Measurements from ENCODE around the gene CHRNA3. TPM values are rescaled to one million over a fixed set of nuclear protein-coding genes. Genes with fewer than 3 reads are reported as not detected.
A peak's percentile ranks its signal among the peaks of the same experiment; 100 is the strongest.
"Not testable (repeated sequence)": the region's sequence is repeated elsewhere in the genome, so short reads cannot be mapped to it uniquely, and the experiment has no call there.

The CHRNA3 gene
- total RNA-seq, 1 donor from 2014 or later = not detected

DNA sequence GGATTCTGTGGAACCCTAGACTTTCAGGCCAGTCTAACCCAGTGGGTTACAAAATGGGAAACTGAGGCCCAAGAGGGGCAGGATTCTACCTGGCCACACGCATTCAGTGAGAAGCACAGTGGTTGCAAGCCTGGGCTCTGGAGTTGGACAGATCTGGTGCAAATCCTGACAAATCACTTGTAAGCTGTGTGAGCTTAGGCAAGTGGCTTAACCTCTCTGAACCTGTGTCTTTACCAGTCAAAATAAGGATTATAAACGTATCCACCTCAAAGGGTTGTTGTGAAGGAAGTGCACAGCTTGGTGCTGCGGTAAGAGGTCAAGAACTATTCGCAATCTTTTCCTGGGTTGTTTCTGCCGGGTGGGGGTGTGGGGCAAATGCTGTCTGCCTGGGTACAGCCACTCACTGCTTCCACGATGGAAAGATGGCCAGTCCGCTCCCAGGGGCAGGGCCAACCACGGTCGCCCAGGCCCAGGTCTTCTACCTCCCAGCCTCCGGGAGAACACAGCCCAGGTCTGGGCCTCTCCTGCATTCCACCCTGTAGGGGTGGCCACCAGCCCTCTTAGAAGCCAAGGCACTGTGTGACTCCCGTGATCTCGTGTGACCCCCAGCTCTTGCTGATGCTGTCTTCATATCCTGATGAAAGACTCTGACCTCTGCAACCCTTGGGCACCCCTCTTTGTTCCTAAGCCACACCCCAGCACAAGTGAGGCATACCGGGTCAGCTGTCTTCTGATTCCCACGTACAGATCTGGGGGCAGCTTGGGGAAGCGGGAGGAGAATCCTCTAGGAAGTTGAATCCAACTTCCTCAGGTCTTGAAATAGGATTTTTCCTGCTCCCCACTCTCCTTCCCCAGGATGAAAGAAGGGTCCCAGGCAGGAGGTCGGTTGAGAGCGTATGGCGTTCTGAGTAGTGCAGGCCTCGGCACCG, 1.5 kb downstream of the CHRNA3 start:
- DNase-seq (ENCODE audit: low spot score) (no peak), ATAC-seq (no peak)

DNA sequence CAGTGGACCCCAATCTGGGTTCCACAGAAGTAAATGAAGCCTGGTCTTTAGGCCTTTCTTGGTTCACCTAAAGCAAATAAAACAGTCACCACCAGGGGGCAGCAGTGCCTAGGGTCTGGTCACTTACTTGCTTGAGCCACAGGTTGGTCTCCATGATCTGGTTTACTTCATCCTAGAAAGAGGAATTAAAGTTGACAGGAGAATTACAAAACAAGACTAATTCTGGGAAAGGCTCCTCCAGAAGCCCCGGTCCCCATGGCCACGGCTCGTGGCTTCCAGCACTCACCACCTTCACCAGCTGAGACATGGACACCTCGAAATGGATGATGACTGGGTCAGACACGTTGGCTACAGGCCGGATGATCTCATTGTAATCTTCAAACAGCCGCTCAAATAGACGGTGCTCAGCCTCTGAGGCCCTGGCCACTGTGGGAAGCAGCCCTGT, 2.3 kb downstream of the CHRNA3 start:
- peak; percentile 95 for ATAC-seq
- DNase-seq (ENCODE audit: low spot score) = peak; percentile 79

DNA sequence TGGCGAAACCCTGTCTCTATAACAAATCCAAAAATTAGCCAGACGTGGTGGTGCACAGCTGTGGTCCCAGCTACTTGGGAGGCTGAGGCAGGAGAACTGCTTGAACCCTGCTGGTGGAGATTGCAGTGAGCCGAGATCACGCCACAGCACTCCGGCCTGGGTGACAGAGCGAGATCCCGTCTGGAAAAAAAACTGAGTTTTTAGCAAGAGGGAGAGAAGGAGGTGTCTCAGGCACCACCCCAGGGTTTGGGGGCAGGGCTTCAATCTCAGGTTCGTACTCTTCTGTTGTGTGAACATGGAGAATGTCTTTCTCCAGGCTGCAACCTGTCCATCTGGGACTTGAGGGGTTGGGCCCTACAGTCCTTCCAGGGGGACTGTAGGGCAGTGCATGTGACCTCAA, 2.7 kb downstream of the CHRNA3 start:
- DNase-seq (ENCODE audit: low spot score) = no peak
- ATAC-seq = peak; percentile 10

DNA sequence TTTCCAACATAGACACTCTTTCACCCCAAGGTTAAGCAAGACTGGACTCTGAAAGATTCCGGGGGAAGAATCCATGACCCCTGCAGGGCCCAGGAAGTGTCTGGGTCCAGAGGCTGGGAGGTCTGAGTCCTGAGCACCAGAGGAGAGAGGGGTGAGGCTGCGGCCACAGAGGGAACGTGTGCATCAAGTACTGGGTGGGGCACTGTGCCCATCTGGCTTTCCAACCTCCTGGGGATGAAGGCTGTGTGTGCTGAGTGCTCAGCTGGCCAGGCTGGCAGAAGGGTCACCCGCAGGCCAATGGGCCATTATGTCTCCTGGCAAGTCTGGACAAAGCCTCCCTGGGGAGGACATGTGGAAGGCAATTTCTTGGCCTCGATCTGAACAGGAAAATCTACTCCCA, 3.3 kb downstream of the CHRNA3 start:
- ATAC-seq (no peak), DNase-seq (ENCODE audit: low spot score) (no peak)

DNA sequence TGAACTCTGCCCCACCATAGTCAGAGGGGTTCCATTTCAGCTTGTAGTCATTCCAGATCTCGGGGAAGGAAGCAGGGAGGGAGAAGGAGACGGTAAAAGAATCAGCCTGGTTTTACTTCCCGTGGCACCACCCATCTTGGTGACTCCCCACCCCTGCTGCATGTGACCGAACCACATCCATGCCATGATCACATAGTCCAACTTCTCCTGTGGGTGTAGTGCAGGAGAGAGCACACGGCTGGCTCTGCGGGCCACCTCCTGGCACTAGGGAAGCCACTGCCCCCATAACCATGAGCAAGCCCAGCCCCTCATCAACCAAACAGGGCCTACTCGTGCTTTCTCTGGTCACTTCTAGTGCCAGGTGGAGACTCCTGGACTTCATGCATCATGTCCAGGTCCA, 3.7 kb downstream of the CHRNA3 start:
- DNase-seq (ENCODE audit: low spot score) = no peak
- ATAC-seq = no peak

DNA sequence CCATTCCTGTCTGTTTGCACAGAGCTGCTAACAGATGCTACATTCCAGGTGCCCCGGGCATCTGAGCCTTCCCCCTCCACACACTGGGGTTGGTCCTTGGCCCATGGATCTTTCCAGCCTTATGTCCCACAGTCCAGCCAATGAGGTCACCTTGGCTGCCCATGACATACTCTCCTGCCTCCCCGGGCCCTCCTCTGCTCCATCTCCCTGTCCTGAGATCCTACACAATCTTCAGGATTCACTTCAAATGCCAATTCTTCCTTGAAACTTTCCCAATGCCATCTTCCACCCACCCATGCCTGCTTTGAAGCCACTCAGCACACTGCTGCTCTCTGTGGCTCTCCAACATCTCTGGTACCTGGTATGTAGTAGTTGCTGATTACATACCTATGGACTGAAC, 4.3 kb downstream of the CHRNA3 start:
- DNase-seq (ENCODE audit: low spot score) (no peak), ATAC-seq (no peak)

DNA sequence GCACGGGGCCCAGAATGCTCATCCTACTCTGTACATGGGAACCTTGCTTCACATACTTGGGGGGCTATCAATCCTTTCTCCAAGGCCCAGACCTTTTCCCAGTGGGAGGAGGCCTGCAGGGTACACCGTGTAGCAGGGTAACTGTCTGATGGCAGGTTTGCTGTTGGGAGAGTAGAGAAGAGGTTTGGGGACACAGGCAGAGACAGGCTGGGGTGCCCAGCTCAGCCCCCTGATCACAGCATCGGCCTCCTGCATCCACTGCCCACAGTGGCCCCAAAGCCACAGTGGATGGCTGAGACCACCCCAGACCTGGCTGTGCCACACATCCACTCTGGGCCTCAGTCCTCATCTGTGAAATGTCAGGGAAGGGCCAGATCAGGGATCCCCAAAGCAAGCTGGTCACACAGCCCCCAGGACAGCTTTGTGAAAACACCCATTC, 5.6 kb downstream of the CHRNA3 start:
- ATAC-seq = no peak
- DNase-seq (ENCODE audit: low spot score) = no peak

DNA sequence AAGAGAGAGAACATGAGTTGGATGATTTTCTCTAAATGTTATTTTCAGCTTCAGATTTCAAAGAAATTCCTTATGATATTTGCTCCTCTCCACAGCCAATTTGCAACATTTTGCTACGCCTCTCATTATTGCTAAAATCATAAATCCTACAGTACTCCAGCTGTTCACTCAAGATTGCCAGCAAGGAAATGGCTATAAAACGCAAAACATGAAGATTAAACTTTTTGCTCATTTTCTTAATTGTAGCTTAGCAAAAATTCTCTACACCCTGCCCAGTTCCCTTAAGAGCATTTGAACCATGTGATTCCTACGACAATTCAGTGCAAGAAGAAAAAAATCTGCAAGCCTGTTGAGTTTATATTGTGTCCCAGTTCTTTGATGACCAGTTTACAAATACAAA, 6.8 kb downstream of the CHRNA3 start:
- no peak for ATAC-seq
- no peak for DNase-seq (ENCODE audit: low spot score)

DNA sequence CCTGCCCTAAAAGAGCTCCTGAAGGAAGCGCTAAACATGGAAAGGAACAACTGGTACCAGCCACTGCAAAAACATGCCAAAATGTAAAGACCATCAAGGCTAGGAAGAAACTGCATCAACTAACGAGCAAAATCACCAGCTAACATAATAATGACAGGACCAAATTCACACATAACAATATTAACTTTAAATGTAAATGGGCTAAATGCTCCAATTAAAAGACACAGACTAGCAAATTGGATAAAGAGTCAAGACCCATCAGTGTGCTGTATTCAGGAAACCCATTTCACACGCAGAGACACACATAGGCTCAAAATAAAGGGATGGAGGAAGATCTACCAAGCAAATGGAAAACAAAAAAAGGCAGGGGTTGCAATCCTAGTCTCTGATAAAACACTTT, 11.2 kb downstream of the CHRNA3 start:
- DNase-seq (ENCODE audit: low spot score); ATAC-seq: not testable (repeated sequence)

DNA sequence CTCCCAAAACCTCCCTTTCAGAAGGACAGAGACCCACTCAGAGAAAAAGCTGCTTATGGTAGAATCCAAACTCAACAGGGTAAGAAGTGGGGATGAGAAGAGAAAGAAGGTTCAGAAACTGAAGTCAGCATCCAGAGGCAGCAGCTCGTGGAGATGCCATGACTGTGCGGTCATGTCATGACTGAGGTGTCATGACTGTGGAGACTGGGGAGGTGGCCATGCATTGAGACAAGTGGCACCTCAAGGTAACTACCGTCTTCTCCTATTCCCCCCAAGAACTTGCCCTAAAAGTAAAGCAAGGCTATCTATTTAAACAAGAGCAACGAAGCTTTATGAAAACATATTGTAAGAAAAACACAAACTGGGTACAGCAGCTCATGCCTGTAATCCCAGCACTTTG, 15.1 kb downstream of the CHRNA3 start:
- DNase-seq (ENCODE audit: low spot score) (no peak), ATAC-seq (no peak)

DNA sequence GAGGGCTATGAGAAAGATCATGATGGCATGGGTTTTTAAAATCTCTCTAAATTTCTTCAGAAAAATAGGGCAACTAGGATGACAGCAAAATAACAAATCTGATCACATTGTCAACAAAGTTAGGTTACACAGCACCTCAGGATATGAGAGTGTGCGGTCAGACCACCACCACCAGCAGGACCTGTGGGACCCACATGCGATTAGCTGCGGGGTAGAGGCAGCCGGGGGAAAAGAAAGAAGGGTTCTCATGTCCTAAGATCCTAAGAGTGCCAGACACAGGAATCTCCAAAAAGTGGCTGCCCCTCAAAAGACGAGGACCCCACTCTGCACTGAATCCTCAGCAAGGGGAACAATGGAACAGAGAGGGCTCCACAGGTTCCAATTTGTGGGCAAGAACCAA, 15.6 kb downstream of the CHRNA3 start:
- no peak for DNase-seq (ENCODE audit: low spot score)
- no peak for ATAC-seq

DNA sequence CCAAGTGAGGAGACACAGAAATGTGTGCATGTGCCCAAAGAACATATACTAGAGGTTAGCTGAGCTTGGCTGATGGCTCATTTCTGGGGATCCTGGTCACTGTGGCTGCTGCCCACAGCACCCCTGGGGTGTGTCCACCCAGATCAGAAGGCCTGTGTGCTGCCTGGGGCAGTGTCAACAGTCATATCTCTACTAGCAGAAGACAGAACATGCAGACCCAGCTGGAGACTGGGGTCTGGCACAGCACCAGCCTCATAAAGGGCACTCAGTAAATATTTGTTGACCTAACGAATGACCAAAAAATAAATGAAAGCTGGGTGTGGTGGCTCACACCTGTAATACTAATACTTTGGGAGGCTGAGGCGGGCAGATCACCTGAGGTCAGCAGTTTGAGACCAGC, 16.4 kb downstream of the CHRNA3 start:
- ATAC-seq (no peak), DNase-seq (ENCODE audit: low spot score) (no peak)

DNA sequence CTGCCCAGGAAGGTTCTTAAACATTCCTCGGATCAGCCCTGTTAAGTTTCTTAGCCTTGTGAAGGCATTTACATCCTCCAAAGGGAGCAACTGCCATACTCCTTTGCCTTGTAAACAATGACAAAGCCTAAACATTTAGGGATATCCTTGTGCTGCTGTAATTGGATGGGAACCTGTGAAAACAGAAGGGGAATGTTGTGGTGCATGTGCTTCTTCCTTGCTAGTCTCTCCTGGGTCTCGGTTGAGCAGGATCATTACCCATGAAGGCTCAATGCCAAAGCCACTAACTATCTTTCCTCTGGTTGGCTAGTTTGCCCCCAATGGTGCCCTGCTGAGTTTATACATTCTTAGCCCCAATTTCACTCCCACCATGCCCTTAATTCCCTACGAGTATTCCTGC, 17.3 kb downstream of the CHRNA3 start:
- ATAC-seq (no peak), DNase-seq (ENCODE audit: low spot score) (no peak)

DNA sequence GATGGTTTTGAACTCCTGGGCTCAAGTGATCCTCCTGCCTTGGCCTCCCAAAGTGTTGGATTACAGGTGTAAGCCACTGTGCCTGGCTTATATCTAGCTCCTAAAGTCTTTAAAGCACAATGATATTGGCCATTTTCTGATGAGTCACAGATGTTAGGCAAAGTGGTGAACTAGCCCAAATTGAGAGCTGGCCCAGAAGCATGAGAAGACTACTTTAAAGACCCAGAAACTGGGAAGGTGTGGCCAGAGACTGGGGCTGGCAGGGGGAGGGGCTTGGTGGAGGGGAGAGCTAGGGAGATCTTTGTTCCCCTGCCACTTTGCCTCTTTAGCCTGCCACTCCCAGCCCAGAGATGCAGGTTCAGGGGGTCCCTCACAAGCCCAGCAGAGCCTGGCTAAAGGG, 21.6 kb downstream of the CHRNA3 start:
- ATAC-seq (no peak), DNase-seq (ENCODE audit: low spot score) (no peak)

DNA sequence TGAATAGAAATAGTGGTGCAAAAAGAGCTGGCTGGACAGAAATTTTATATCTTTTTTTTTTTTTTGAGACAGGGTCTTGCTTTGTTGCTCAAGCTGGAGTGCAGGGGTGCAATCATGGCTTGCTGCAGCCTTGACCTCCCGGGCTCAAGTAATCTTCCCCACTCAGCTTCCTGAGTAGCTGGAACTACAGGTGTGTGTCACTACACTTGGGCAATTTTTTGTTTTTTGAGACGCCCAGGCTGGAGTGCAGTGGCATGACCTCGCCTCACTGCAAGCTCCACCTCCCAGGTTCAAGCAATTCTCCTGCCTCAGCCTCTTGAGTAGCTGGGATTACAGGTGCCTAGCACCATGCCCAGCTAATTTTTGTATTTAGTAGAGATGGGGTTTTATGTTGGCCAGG, 22.4 kb downstream of the CHRNA3 start:
- DNase-seq (ENCODE audit: low spot score) = no peak
- no peak for ATAC-seq

DNA sequence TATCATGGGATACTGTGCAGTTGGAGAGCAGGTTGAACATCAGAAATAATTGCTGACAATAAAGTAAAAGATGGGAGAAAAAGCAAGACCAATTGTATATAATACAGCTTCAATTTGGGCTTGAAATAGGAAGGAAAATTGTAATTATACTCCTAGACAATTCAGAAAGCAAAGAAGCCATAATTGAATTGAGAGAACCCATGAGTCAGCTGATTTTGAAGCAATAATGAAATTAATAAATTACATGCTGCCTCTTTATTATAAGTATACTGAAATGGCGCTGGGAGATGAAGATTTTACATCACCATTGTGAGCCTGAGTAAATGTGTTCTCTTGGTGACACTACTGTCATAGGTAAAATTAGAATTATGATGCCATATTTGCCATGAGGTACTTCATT, 23.2 kb downstream of the CHRNA3 start:
- DNase-seq (ENCODE audit: low spot score) (no peak), ATAC-seq (no peak)

DNA sequence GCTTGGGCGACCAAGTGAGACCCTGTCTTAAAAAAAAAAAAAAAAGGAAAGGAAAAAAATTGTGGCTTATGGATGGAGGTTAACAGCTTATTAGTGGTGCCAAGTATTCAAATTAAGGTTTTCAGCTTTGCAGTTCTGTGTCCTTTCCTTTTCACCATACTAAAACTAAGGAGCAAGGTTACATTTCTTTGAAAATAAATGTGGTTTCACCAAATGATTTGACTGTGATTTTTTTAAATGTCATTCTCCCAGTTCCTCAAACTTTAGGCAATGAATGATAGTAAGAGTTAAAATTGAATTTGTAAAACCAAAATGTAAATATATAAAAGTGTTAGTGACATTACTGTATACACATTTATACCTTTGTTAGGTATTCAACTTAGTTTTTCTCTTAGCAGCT, 45.9 kb downstream of the CHRNA3 start:
- no peak for DNase-seq (ENCODE audit: low spot score)
- ATAC-seq = no peak

DNA sequence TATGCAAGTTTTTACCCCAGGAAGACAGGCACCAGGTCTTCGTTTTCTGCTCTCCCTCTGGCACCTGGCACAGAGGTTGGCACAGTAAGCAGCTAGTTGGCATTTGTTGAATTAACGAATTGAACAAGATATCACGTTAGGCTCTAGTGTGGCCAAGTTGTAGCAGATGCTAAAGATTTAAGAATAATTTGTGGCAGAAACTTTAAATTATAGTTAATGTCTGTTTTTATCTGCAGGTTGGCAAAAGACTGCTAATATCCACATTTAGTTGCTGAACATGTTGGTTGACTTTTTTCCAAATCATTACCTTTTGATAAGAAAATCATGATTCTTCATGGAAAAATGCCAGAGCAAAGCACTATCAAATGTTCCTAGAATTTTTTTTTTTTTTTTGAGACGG, 47.4 kb downstream of the CHRNA3 start:
- DNase-seq (ENCODE audit: low spot score) = no peak
- no peak for ATAC-seq

DNA sequence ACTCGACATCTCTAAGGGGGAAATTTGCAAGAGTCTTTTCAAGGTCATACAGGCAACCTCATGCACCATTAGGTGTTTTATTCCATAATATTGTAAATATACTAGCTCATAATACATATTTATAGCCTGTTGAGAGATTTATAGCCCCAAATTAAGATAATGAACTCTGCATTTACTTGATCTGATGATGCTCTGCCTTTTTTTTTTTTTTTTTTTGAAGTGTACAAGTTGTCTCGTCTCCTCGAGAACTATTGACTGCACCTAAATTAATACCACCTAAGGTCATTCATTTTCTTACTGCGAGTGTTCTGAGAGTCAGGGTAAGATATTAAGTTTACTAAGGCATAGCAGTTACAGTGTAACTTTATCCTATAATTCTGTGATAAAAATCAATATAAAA, 49.4 kb downstream of the CHRNA3 start:
- no peak for DNase-seq (ENCODE audit: low spot score)
- ATAC-seq = no peak

DNA sequence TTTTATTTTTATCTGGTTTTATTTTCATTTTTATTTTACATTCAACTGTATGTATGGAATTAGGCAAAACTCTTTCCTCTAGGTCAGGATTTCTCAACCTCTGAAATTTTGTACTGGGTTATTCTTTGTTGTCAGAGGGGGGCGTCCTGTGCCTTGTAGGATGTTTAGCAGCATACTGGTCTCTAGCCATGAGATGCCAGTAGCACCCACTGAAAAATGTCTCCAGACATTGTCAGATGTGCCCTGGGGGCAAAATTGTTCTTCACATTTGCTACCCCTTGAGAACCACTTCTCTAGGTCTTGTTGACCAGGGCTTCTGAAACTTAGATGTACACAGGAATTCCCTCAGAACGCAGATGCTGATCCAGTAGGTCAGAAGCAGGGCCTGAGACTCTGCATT, 50.1 kb downstream of the CHRNA3 start:
- ATAC-seq = no peak
- no peak for DNase-seq (ENCODE audit: low spot score)

DNA sequence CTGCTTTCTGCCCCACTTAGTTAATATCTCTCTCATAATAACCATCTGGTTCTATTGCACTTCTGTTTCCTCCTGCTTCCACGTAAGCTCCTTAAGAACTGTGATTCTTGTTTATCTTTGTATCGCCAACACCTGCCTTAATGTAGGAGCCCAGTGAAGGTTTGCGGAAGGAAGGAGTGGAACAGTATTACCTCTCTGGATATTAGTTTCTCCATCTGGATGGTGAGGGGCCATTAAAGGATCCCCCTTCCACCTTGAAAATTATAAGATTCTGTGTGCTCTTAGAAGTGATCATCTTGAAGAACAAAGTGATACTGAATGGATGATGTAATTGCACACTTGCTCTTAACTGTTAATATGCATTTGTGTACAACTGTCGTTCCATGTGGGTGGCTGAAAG, 53.3 kb downstream of the CHRNA3 start:
- ATAC-seq (no peak), DNase-seq (ENCODE audit: low spot score) (no peak)

DNA sequence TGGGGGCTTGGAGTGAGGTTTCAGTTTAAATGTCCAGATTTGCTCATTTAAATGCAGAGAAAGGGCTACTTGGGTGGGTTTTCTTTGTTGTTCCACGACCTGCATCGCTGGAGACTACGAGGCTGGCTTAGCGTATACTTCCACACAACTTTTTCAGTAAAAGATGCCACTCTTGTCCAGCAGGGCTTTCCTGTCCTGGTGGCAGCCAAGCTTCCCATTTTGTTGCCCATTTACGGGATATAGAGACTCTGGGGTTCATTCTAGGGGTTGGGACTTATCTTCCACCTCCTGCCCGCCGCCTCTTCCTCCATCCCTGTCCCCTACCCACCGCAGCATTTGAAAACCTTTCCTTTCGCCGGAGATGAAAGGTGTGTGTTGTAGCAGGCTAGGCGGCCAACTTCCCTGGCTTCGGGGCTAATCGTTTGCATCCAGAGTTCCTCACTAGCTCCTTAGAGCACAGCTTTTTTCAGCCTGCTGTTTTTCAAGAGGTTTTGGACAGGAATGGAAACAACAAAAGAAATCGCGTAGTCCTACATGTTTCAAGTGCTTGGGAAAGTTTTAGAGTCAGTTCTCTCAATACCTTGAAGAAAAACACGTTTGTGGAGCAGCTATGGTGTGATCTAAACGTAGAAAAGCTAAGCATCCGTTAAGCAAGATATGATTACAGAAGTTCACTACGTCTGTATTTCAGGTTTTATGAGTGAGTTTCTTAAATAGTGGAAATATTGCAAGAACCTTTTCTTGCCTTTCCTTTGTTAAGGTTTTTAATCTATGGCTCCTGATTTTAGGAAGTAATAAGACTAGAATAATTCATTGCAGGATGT, 54.6 kb downstream of the CHRNA3 start:
- DNase-seq (ENCODE audit: low spot score) (no peak), ATAC-seq (peak; percentile 30)
